Activated naive CD4-positive, alpha-beta T cell treated with anti-CD3 and anti-CD28 coated beads, Interleukin-2, amount 50 U/mL, for 72 hours (primary cell): ENCODE results near the gene LAMP2. TPM values are rescaled to one million over a fixed set of nuclear protein-coding genes. Genes with fewer than 3 reads are reported as not detected.
"Not testable (repeated sequence)": the region's sequence is repeated elsewhere in the genome, so short reads cannot be mapped to it uniquely, and the experiment has no call there.

ENCODE experiments used
- ATAC-seq, 2 donors: fragments of 150-1000 bp; cut with Tn5 transposase; 2 replicates each; pipeline ENCODE4 v1.10.0; 2021; ENCODE audit warnings: mild to moderate bottlenecking in 2 of 2, moderate library complexity in 2 of 2
- DNase-seq, 2 donors: peaks; one replicate each; pipeline ENCODE4 v3.0.0; 2021 to 2022; ENCODE audit warnings: low spot score in 2 of 2
- H3K27ac Mint-ChIP-seq, 2 donors: one replicate each; pipeline ENCODE4 v1.8.0; 2022; ENCODE audit warnings: mild to moderate bottlenecking in 2 of 2, mixed read lengths in 2 of 2
- H3K36me3 Mint-ChIP-seq, 2 donors: one replicate each; pipeline ENCODE4 v1.8.0; 2022; ENCODE audit warnings: mixed read lengths in 2 of 2
- H3K9me3 Mint-ChIP-seq, 2 donors: one replicate each; pipeline ENCODE4 v1.8.0; 2022; ENCODE audit warnings: mixed read lengths in 2 of 2
- total RNA-seq, 2 donors: library from RNA; stranded (reverse); gene quantifications; one replicate each; pipeline ENCODE4 v1.2.3, GENCODE V29; 2022

The LAMP2 gene
- 10 to 100 TPM; 35.3 to 44.0 TPM for total RNA-seq

DNA sequence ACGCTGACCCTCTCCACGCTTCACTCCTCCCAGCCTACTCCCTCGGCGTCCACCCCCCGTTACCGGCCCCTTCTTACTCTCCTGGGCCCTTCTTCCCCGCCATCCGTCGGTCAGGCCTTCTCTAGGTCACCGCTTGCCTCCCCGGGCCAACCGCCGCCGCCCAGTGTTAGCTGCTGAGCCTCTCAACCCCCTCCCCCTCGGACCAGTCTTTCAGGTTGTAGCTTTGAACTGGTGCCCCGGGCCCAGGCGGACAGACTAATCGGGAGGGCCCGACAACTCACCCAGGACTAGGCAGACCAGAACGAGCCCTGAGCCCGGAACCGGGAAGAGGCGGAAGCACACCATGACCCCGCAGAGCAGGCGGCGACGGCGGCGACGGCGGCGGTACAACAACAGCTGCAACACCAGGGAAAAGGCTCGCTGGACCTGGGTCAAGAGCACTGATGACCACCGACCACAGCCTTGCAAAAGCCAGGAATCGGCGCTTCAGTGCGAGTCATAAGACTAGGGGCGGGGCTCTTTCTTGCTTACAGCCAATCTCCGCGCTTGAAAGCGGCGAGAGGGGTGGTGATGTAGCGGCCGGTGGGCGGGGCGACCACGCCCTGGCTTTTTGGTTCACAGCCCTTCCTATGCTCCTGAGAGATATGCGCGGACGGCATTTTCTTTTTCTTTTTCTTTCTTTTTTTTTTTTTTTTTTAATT, at the start of gene LAMP2:
TSS of gene LAMP2 (minus strand) at position 472 of the 701 bp plus-strand sequence. CDS start at position 345, 127 bp downstream.
- peak within 1 kb of the TSS; percentile 92 to 98 for H3K27ac Mint-ChIP-seq
- ATAC-seq, result peak; percentile 96 to 98
- H3K9me3 Mint-ChIP-seq, result no peaks in the 10 kb centered on the region
- H3K36me3 Mint-ChIP-seq, result peaks cover 0 to 10% of the 10 kb centered on the region in 2 donors
- peak; percentile 72 to 80 for DNase-seq

DNA sequence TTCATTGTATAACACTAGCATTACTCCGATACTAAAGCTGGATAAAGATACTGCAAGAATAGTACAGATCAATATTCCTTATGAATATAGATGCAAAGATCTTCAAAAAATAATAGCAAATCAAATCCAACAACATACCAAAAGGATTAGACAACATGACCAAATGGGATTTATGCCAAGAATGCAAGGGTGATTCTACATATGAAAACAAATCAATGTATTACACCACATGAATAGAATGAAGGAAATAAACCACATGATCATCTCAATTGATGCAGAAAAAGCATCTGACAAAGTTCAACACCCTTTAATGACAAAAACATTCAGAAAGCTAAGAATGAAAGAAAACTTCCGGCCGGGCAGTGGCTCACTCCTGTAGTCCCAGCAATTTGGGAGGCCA, 48.8 kb upstream of the LAMP2 start:
- DNase-seq, result no peak
- Mint-ChIP-seq H3K36me3 (no peaks in the 10 kb centered on the region), H3K9me3 (no peaks in the 10 kb centered on the region), H3K27ac (no peak overlapping the region)
- ATAC-seq, result no peak

DNA sequence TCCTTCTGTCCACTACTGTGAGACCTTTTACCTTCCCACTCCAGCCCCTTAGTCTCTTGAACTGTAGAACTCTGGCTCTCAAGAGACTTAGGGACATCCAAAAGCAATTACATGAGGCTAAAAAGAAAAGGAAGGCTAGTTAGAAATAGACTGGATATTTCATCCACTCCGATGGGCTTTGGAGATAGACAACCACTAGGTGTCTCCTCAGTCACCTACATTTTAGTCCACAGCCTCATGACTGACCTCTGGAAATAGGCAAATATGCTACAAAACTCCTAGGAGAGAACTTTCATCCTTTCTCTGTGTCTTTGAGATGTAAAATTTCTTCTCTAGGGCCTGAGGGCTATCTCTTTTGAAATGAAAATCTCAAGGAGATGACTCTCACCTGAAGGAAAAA, 45.1 kb upstream of the LAMP2 start:
- Mint-ChIP-seq H3K27ac (no peak overlapping the region), H3K9me3 (no peaks in the 10 kb centered on the region), H3K36me3 (no peaks in the 10 kb centered on the region)
- DNase-seq (no peak), ATAC-seq (no peak)

DNA sequence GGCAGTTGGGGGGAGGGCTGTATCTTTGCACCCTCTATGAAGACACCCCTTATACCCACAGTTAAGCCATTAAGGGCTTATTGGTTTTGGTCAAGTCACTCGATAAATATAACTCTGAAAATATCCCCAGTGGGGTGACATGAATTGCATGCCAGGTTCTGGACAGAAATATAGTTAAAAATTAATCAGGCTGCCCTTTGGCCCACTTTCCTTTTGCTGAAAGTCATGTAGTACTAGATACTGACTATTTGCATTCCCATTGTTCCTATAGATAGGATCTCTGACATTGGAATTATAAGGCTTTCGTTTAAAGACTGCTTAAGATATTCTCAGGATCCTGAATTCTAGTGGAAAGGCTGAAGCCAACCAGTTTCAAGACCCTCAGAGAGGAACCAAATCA, 43.5 kb upstream of the LAMP2 start:
- H3K27ac Mint-ChIP-seq, result no peak overlapping the region
- ATAC-seq (no peak), DNase-seq (no peak)
- no peaks in the 10 kb centered on the region for H3K36me3 Mint-ChIP-seq
- no peaks in the 10 kb centered on the region for H3K9me3 Mint-ChIP-seq

DNA sequence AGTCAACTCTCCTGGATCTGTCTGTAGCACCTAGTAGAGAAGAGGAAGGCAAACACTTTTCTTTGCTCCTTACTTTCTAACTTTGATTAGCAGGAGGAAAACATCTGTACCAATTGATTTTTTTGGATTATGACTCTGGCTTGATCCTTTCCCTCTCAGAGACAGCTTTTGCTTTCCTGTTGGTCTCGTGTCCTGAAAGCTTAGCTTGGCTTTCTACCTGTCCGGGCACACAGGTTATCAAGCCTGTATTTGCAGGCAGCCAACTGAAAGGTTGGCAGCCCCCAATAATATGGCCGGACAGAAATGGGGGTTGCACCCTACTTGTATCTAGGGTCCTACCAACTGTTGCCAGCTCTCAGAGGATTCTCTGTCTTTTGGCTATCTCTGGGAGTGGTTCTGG, 43.1 kb upstream of the LAMP2 start:
- no peak overlapping the region for H3K27ac Mint-ChIP-seq
- no peaks in the 10 kb centered on the region for H3K9me3 Mint-ChIP-seq
- H3K36me3 Mint-ChIP-seq, result no peaks in the 10 kb centered on the region

DNA sequence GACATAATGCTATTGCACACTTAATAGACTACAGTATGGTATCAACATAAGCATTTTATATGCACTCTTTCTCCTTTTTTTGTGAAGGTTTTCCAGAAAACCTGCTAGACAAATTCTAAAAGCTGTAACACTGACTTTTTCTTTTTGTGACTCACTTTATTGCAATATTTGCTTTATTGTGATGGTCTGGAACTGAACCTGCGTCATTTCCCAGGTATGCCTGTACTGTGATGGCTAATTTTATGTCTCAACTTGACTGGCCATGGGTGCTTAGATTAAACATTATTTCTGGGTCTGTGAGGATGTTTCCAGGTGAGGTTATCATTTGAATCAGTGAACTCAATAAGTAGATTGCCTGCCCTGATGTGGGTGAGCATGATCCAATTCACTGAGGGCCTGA, 35.5 kb upstream of the LAMP2 start:
- DNase-seq, result no peak

More for the DNA sequence above, 43.1 kb upstream of the LAMP2 start:
- ATAC-seq (no peak), DNase-seq (no peak)

DNA sequence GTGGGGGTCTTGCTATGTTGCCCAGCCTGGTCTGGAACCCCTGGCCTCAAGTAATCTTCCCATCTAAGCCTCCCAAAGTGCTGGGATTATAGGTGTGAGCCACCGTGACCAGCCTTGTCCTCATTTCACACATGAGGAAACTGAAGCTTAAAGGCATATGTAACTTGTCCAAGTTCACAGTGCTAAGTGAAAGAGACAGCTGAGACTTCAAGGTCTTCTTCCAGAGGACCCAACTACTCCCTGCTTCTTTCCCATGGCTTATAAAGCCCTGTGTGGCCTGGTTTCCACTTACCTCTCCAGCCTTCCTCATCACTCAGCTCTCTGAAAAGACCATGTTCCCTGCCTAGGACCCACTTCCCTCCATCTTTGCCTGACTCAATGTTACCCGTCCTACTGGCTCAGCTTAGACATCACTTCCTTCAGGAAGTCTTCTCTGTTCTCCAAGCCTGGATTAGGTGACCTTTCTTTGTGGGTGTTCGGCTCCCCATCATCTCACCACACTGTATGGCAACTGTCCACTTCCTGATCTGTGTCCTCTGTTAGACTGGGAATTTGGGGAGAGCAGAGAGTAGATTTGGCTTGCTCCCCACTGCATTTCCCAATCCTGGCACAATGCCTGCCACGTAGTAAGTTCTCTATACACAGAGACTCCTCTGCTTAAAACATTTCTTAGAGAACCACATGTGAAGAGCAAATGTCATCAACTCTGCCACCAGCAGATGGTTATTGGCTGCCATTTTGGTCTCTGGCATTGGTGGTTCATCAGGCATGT, 30.4 kb upstream of the LAMP2 start:
- ATAC-seq (no peak), DNase-seq (no peak)
- no peak overlapping the region for H3K27ac Mint-ChIP-seq
- H3K36me3 Mint-ChIP-seq, result no peaks in the 10 kb centered on the region
- no peaks in the 10 kb centered on the region for H3K9me3 Mint-ChIP-seq

More for the DNA sequence above, 35.5 kb upstream of the LAMP2 start:
- Mint-ChIP-seq H3K9me3 (no peaks in the 10 kb centered on the region), H3K36me3 (no peaks in the 10 kb centered on the region), H3K27ac (no peak overlapping the region)
- ATAC-seq, result no peak

DNA sequence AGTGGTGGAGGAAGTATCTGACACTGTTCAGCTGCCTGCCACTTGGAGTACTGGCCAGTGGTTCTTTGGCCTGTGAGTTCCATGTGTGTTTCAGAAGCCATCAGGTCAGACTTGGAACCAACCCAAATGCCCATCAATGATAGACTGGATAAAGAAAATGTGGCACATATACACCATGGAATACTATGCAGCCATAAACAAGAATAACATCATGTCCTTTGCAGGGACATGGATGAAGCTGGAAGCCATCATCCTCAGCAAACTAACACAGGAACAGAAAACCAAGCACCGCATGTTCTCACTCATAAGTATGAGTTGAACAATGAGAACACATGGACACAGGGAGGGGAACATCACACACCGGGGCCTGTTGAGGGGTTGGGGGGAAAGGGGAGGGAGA, 21.0 kb upstream of the LAMP2 start:
- not testable (repeated sequence) for H3K27ac Mint-ChIP-seq, H3K9me3 Mint-ChIP-seq, DNase-seq, H3K36me3 Mint-ChIP-seq, ATAC-seq

DNA sequence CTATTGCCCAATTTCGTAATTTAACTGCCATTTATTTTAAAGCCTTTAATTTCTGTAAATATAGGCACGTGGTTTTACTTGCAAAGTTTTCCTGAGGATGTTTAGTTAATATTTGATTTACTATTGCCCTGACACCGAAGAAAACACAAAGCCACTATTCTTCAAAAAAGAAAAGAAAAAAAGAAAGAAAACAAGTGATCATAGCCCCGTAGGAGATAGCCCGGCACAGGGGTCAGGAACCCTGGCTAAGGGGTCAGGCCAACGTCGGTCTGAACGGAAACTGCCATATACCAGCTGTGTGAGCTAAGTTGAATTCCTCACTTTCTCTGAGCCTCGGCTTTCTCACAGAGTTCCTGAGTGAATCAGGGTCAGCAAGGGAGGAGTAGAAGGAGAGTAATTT, 17.7 kb upstream of the LAMP2 start:
- Mint-ChIP-seq H3K9me3 (no peaks in the 10 kb centered on the region), H3K27ac (no peak overlapping the region), H3K36me3 (no peaks in the 10 kb centered on the region)
- ATAC-seq, result no peak
- DNase-seq, result no peak

DNA sequence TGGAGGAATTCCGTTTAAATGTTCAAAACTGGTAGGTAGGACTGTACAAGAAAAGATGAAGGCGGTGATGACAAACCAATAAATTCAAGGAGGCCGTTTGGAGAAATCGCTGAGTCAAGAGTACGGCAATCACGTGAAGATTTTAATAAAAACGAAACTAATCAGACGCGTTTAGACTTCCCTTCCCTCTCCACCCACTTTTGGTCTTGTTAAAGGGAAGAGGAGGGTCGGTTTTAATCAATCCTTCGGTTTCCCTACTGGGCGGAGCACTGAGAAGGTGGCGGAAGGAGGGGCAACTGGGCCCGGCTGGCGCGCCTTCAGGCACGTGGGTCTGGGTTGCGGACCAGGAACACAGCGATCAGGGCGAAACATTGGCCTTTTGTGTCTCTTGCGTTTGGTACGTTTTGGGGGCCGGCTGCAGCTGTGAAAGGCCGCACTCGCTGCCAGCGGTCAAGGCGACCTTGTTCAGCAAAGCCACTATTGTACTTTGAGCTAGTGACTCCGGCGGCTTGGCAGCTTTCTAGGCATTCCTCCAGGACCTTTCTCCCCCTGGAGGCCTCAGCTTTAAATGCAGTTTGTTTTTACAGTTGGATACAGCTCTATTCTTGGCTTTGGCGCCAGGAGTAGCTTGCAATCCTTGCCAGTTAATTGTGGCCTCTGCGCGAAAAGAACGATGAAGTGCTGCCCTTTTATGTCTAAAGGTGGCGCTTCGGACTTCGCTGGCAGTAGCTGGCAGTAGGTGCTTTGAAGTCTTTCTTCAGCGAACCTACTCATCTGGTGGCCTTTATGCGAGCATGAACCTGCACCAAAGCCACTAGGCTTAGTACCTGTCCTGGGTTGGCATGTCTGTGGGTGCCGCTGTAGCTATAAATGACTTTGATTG, 16.8 kb upstream of the LAMP2 start:
- Mint-ChIP-seq H3K9me3 (no peaks in the 10 kb centered on the region), H3K36me3 (no peaks in the 10 kb centered on the region), H3K27ac (peak overlapping the region; percentile 55 to 72)
- ATAC-seq (peak; percentile 90), DNase-seq (peak; percentile 16 to 59)

DNA sequence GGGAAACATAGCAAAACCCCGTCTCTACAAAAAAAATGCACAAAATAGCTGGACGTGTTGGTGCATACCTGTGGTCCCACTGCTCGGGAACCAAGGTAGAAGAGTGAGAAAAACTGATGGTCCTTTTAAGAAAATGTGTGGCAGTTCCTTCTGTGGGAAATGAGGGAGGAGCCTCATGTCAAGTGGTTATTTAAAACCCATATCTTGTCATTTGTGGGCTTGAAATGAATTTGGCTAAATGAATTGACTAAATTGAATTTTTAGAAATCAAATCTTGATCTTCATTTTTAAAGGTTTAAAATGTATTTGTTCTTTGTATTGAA, 16.2 kb upstream of the LAMP2 start:
- DNase-seq (no peak), ATAC-seq (no peak)
- no peaks in the 10 kb centered on the region for H3K9me3 Mint-ChIP-seq
- H3K36me3 Mint-ChIP-seq, result no peaks in the 10 kb centered on the region
- peak overlapping the region; percentile 55 to 72 for H3K27ac Mint-ChIP-seq

DNA sequence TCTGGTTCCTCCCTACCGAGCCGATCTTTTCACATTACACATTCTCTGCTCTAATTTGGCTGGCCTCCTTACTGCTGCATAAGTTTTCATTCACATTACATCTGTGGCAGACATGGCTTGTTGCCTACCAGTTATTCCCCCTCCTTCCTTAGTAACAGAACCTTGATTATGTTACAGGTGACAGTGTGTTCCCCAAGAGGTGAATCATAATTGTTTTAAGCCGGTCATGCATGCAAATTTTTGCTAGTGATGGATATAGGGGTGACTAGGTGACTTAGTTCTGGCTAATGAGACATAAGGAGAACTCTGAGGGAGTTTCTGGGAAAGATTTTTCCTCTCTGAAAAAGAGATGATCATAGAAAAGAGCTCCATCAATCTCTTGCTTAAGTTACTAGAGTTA, 8.4 kb upstream of the LAMP2 start:
- ATAC-seq (no peak), DNase-seq (no peak)
- H3K27ac Mint-ChIP-seq, result no peak overlapping the region
- no peaks in the 10 kb centered on the region for H3K9me3 Mint-ChIP-seq
- no peaks in the 10 kb centered on the region for H3K36me3 Mint-ChIP-seq

DNA sequence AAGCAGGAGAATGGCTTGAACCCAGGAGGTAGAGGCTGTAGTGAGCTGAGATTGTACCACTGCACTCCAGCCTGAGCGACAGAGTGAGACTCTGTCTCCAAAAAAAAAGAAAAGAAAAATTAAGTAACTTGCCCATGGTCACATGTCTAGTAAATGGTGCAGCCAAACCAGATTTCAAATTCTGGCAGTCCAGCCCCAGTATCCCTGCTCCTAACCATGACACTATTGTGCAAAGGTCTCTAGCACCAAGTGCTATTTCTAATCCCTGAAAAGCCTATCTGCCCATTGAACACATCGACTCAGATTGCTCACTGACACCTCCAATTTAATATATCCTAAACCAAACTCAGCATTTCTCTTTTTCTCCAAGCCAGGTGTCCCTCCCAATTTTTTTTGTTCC, 7.6 kb upstream of the LAMP2 start:
- H3K9me3 Mint-ChIP-seq, result no peaks in the 10 kb centered on the region
- no peak for ATAC-seq
- no peak for DNase-seq
- H3K36me3 Mint-ChIP-seq, result no peaks in the 10 kb centered on the region
- H3K27ac Mint-ChIP-seq, result no peak overlapping the region

DNA sequence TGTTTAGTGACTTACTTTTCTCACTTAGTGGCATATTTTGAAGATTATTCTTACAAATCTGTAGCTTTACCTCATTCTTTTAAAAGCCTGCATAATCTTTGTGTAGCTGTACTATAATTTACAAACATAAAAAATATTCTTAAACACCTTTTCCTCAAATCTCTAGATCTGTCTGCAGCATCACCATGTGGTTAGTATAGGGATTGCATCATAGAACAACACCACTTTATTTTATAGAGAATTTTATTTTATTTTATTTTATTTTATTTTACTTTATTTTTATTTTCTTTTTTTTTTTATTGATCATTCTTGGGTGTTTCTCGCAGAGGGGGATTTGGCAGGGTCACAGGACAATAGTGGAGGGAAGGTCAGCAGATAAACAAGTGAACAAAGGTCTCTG, 6.4 kb upstream of the LAMP2 start:
- not testable (repeated sequence) for DNase-seq, H3K27ac Mint-ChIP-seq, ATAC-seq, H3K9me3 Mint-ChIP-seq, H3K36me3 Mint-ChIP-seq

DNA sequence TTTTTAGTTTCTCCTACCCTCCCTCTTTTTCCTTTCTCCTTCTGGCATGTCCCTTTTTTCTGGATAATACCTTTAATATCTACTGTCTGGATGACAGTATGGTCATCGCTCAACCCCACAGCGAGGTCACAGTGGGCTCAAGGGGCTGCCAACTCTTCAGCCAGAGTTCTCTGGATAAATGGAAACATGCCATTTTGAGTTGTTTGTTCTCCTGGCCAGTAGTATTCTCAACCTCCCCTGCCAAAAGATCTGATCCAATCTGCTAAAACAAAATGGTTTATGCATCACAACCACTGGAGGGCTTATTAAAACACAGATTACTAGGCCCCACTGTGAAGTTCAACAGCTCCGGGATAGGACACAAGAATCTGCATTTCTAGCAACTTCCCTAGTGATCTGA, 5.0 kb upstream of the LAMP2 start:
- no peak for DNase-seq

DNA sequence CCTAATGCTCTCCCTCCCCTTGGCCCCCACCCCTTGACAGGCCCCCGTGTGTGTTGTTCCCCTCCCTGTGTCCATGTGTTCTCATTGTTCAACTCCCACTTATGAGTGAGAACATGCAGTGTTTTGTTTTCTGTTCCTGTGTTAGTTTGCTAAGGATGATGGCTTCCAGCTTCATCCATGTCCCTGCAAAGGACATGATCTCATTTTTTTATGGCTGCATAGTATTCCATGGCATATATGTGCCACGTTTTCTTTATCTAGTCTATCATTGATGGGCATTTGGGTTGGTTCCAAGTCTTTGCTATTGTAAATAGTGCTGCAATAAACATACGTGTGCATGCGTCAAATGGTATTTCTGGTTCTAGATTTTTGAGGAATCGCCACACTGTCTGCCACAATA, 561 bp upstream of the LAMP2 start:
- ATAC-seq, H3K9me3 Mint-ChIP-seq, DNase-seq: not testable (repeated sequence)
- Mint-ChIP-seq H3K36me3 (peaks cover 0 to 10% of the 10 kb centered on the region in 2 donors), H3K27ac (peak overlapping the region in 1 of 2 donors; percentile 92)

More for the DNA sequence above, 5.0 kb upstream of the LAMP2 start:
- Mint-ChIP-seq H3K36me3 (no peaks in the 10 kb centered on the region), H3K27ac (no peak overlapping the region), H3K9me3 (no peaks in the 10 kb centered on the region)
- no peak for ATAC-seq

DNA sequence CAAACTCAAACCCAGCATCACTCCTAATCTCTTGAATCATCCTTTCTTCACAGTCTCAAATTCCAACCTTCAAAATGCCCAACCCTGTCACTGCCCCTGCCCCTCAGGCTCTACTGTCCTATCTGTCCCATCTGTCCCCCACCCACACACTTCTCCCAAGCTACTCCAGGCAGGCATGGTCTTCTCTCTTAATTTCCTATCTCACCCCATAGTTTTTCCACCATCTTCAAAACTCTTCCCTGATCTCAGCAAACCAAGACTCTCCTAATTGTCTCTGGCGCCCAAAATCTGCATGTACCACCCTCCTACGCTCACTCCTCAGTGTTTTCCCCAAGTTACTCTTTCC, 644 bp downstream of the LAMP2 start:
- no peaks in the 10 kb centered on the region for H3K9me3 Mint-ChIP-seq
- DNase-seq (no peak), ATAC-seq (peak in 1 of 2 donors; percentile 2)
- peaks cover 0 to 10% of the 10 kb centered on the region in 2 donors for H3K36me3 Mint-ChIP-seq
- peak overlapping the region; percentile 92 to 98 for H3K27ac Mint-ChIP-seq
